Subcutaneous adipose tissue (tissue), 4 donors: ENCODE measurements around the gene RIMS1. TPM values are rescaled to one million over a fixed set of nuclear protein-coding genes. Genes with fewer than 3 reads are reported as not detected.

Source experiments
- total RNA-seq, 4 donors: library from RNA; depleted of rRNA; stranded (reverse); fragments of >200 nt; gene quantifications; one replicate each; pipeline ENCODE4 v1.1.0, GENCODE V29; 2016
- TF ChIP-seq, protein P1 (sequence below): fragments of 450-650 bp; IDR thresholded peaks from one replicate; pipeline ENCODE4 v1.5.1; 2016; ENCODE audit warnings: low read depth, mild to moderate bottlenecking, control low read depth, antibody characterized with exemption, moderate library complexity

RIMS1 gene
- total RNA-seq, 4 donors from 2014 or later = 0.19 to 2.1 (median 1.3) TPM

- TF ChIP-seq, protein P1, sequence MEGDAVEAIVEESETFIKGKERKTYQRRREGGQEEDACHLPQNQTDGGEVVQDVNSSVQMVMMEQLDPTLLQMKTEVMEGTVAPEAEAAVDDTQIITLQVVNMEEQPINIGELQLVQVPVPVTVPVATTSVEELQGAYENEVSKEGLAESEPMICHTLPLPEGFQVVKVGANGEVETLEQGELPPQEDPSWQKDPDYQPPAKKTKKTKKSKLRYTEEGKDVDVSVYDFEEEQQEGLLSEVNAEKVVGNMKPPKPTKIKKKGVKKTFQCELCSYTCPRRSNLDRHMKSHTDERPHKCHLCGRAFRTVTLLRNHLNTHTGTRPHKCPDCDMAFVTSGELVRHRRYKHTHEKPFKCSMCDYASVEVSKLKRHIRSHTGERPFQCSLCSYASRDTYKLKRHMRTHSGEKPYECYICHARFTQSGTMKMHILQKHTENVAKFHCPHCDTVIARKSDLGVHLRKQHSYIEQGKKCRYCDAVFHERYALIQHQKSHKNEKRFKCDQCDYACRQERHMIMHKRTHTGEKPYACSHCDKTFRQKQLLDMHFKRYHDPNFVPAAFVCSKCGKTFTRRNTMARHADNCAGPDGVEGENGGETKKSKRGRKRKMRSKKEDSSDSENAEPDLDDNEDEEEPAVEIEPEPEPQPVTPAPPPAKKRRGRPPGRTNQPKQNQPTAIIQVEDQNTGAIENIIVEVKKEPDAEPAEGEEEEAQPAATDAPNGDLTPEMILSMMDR = no peak
Observed at GRCh38 chr6:71913444-71914234, 27.3 kb downstream of the RIMS1 start.

DNA sequence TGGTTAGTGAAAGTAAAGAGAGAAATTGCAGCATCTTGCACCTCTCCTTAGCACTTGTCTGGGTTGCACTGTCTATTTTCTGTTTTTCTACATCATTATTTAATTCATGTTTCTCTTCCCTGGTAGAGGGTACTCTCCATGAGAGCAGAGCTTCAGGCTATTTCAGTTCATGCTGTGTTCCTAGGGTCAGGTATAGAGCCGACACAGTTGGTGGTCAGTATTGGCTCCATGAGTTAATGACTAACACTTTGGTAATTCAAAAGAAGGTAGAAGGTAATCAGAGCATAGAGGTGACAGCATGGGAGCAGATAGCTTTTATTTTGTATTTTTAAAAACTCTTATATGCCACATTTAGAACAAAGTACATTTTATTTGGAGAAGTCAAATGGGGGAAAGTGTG, 42.7 kb downstream of the RIMS1 start:
- TF ChIP-seq, protein P1 = no peak

DNA sequence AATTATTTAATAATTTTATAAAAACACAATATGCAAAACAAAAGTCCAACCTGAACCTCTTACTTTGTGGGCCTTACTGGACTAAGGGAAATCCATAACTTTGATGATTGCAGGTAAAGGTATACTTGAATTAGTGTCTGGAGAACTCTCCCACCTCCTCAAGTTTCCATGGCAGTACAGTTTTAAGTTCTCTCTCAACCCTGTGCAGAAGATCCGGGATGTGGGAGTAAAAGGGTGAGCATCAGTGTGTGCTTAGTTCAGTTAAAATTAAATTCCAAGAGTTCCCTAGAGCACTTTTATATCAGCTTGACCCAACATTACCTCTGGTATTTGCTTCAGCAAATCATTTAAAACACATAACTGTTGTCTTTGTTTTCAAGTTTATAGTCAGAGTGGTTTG, 47.5 kb downstream of the RIMS1 start:
- TF ChIP-seq, protein P1 = no peak

GRCh38 chr6:71965404-71965803, 79.1 kb downstream of the RIMS1 start:
- TF ChIP-seq, protein P1 = no peak

DNA sequence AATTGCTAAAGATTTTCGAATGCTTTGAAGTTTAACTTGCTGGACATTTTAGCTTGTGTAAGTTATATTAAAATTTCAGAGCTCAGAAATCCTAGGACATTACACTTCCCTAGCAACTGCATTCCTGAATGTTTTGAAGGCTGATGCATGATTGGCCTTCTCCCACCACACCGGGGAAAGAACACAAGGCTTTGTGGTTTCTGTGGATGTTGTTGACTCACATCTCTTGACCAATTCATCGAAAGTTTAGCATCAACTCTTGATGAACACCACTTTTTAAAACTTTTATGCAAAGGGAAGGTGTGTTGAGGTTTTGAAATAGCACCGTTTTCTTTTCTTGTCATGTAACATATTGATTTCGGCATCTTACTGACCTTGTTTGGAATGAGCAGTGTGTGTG, 81.1 kb downstream of the RIMS1 start:
- TF ChIP-seq, protein P1 = no peak

GRCh38 chr6:71977884-71978283, 91.5 kb downstream of the RIMS1 start:
- TF ChIP-seq, protein P1 = no peak

DNA sequence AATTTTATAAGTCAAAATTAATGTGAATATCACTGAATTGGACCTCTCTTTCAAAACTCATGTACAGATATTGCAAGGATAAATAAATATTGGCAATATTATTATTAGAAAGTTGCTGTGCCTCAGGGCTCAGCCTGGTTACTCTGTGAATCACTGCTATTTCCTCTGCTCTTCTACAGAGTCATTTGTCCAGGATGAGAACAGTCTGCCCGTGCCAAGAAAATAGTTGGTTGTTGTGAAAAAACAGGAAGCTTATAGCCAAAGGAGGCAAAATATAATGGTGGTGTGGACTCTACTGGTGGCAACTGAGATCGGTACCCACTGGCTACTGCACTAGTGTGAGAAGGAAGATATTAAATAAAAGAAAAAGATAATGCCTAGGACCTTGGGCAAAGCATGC, 93.6 kb downstream of the RIMS1 start:
- TF ChIP-seq, protein P1 = no peak
